Measurements from ENCODE around the gene RAB3IL1.

RAB3IL1 gene

GRCh38 chr11:61848631-61849030 lies 68.7 kb downstream of the RAB3IL1 start:
- DNase-seq, result no peak
- Histone ChIP-seq H2AFZ (ENCODE audit: low read depth, low read length) (no peak overlapping the region), H3K36me3 (ENCODE audit: insufficient read depth, low read length) (peaks cover 95% of the 10 kb centered on the region), H3K4me1 (ENCODE audit: insufficient read depth, low read length) (no peaks in the 10 kb centered on the region), H4K20me1 (ENCODE audit: insufficient read depth, low read length) (peaks cover 30% of the 10 kb centered on the region), H3K9me3 (ENCODE audit: insufficient read depth, low read length, severe bottlenecking) (no peaks in the 10 kb centered on the region), H3K27me3 (ENCODE audit: insufficient read depth, low read length, poor library complexity) (no peaks in the 10 kb centered on the region), H3K9ac (ENCODE audit: low read depth, low read length) (no peak overlapping the region), H3K79me2 (ENCODE audit: insufficient read depth, low read length) (peaks cover 40% of the 10 kb centered on the region), H3K4me3 (ENCODE audit: low read depth in 1 of 2, low read length in 2 of 2) (no peak overlapping the region), H3K27ac (ENCODE audit: low read length) (no peak overlapping the region), H3K4me2 (ENCODE audit: insufficient read depth, low read length) (no peak overlapping the region)
- TF ChIP-seq CTCF (IDR thresholded peaks at IDR 0.05; ENCODE audit: borderline replicate concordance, extremely low read depth, low read length, poor library complexity, severe bottlenecking) (no peak), EZH2 (IDR thresholded peaks at IDR 0.05; ENCODE audit: borderline replicate concordance, low read depth, low read length, severe bottlenecking) (no peak)
- no peak for ATAC-seq (ENCODE audit: insufficient read depth, low read depth)

- Histone ChIP-seq H3K4me2 (ENCODE audit: insufficient read depth, low read length) (no peak overlapping the region), H3K4me3 (ENCODE audit: low read depth in 1 of 2, low read length in 2 of 2) (no peak overlapping the region), H3K9ac (ENCODE audit: low read depth, low read length) (no peak overlapping the region), H3K27ac (ENCODE audit: low read length) (no peak overlapping the region), H3K27me3 (ENCODE audit: insufficient read depth, low read length, poor library complexity) (no peaks in the 10 kb centered on the region), H3K4me1 (ENCODE audit: insufficient read depth, low read length) (no peaks in the 10 kb centered on the region), H2AFZ (ENCODE audit: low read depth, low read length) (no peak overlapping the region), H3K36me3 (ENCODE audit: insufficient read depth, low read length) (peaks cover 95% of the 10 kb centered on the region), H3K9me3 (ENCODE audit: insufficient read depth, low read length, severe bottlenecking) (no peaks in the 10 kb centered on the region), H4K20me1 (ENCODE audit: insufficient read depth, low read length) (peaks cover 29% of the 10 kb centered on the region), H3K79me2 (ENCODE audit: insufficient read depth, low read length) (peaks cover 38% of the 10 kb centered on the region)
- no peak for DNase-seq
- ATAC-seq (ENCODE audit: insufficient read depth, low read depth), result no peak; the same call in 2 of the 3 replicates
- TF ChIP-seq CTCF (IDR thresholded peaks at IDR 0.05; ENCODE audit: borderline replicate concordance, extremely low read depth, low read length, poor library complexity, severe bottlenecking) (no peak), EZH2 (IDR thresholded peaks at IDR 0.05; ENCODE audit: borderline replicate concordance, low read depth, low read length, severe bottlenecking) (no peak)
Observed at GRCh38 chr11:61847914-61848581, 69.3 kb downstream of the RAB3IL1 start.
